GM18519 (cell line): ENCODE results near the gene HTR7.

Experiments
- ATAC-seq: cut with Tn5 transposase; IDR thresholded peaks from one replicate; pipeline ENCODE4 v1.9.1; 2021; ENCODE audit warnings: mild to moderate bottlenecking, moderate library complexity; ENCODE audit not compliant: unreplicated experiment, low FRiP score

HTR7 gene

GRCh38 chr10:90806677-90807076 is 51.2 kb downstream of the HTR7 start:
- ATAC-seq, result no peak

- no peak for ATAC-seq
These were observed 52.6 kb downstream of the HTR7 start for GRCh38 chr10:90805206-90805605.

DNA sequence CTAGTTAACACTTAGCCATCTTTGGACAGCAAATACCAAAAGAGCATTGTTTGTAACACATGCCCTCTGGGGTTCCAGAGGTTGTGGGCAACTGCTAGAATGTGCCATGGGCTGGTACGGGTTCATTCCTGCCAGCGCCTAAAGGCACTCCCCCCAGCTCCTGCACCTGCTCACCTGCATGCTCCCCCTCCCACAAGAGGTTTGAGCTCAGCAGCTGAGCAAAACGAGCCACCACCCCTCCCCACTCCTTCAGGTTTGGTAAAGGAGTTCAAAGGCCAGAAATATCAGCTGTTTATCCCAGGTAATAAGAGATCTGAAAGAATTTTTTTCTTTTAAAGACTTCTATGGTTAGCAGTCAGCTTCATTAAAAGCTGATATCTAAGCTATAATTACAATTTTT is 53.5 kb downstream of the HTR7 start:
- ATAC-seq, result no peak

- no peak for ATAC-seq
These were observed 56.2 kb downstream of the HTR7 start for GRCh38 chr10:90801608-90802007.

- no peak for ATAC-seq
These were observed 57.5 kb downstream of the HTR7 start for GRCh38 chr10:90800232-90800796.

GRCh38 chr10:90799172-90799571 is 58.7 kb downstream of the HTR7 start:
- ATAC-seq, result no peak

DNA sequence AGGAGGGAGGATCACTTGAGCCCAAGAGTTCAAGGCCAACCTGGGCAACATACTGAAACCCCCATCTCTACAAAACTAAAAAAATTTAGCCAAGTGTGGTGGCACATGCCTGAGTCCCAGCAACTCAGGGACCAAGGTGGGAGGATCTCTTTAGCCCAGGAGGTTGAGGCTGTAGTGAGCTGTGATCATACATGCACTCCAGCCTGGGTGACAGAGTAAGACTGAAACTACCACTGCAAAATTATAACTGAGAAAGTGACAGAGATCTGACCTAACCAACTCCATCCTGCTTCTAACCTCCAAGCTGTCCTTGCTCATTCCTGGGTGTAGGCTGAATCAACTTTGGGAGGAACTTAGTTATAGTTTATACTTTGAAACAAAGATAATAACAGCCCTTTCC is 59.4 kb downstream of the HTR7 start:
- ATAC-seq, result peak; percentile 46

DNA sequence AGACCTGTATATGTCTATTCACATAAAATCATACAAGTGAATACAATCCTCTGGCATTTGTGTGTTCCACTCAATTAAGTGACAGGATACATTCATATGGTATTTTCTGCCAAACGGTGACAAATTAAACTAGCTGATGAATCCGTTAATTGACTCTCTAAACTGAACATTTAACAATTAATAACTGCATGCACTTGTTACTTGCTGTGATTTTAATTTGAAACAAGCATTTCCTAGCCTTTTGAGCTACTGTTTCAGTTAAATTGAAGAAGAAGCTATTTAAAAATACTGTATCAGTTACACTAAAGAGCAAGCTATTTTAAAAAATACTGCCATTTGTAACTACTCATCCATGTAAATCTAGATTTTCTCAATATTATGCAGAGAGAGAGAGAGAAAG is 67.4 kb downstream of the HTR7 start:
- ATAC-seq, result no peak

GRCh38 chr10:90788968-90789367 is 68.9 kb downstream of the HTR7 start:
- peak; percentile 90 for ATAC-seq

DNA sequence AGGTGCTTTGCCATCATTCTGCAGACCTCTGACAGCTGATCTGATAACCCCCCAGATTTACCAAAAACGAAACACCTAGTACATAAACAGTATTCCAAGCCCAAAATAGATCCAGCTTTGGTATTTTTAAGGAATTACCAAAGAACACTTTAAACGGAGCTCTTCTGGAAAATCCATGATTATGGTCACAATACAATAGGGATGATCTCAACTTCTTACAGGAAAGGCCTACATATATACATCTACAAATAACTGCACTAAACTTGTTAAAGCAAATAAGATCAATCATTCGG is 69.7 kb downstream of the HTR7 start:
- ATAC-seq, result no peak

DNA sequence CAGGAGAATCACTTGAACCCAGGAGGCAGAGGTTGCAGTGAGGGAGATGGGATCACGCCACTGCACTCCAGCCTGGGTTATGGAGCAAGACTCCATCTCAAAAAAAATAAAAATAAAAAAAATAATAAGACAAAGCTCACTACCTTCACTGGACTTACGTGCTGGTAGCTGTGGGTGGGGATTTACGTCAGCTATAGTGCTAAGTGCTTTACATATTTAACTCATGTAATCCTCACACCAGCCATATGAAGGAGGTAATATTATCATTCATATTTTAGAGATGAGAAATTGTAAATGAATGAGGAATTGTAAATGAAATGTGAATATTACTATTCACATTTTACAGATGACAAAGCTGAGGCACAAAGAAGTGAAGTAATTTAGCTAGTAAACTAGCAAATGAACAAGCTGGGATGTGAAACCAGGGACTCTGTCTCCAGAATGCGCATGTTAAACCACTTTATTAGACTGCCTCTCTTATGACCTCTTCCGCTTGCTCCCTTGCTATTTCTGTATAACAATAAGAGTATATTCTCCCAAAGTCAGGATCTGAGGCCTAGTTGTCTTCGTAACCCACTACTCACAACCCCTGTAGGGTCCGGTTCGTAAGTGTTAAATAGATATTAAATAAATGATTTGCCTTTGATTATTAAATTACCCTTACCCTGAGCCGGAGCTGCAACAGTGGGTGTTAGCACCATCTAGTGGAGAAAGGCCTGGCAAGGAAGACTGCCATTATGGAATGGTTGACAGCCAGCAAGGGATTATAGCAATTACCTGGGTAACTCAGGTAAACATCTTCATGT is 70.2 kb downstream of the HTR7 start:
- ATAC-seq, result no peak

GRCh38 chr10:90785782-90786181 is 72.1 kb downstream of the HTR7 start:
- no peak for ATAC-seq

DNA sequence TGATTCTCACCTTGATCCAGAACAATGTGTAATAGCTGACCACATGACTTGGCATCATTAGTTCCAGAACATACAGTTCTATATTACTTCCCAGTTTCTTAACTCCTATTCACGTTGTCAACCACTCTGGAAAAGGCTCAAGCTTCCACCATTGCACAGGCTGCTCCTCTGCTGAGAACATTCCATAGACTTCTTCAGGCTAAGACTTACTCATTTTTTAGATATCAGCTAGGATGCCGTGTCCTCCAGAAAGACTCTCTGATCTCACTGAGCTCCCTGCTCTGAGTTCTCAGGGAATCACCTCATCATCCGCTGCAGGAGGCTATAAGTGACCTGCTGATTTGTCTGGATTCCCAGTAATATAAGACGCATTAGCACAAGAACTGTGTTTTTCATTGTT is 73.1 kb downstream of the HTR7 start:
- ATAC-seq, result no peak

GRCh38 chr10:90780488-90780887 is 77.4 kb downstream of the HTR7 start:
- no peak for ATAC-seq

DNA sequence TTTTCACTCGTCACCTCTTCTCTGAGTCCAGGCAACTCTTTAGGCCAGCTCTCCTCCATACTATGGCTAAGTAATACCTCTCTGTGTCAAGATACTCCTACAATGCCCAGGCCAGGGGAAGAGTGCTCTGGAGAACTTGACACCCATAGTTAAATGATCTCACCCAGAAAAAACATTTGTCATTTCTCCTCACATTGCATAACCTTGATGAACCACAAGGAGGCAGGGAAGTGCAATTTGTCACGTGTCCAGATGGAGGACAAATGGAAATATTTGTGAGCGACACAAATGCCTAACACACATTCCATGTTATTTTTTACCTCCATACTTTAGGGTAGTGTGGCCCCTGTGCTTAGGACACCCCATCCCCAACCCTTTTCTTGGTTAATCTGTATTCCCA is 78.3 kb downstream of the HTR7 start:
- ATAC-seq, result no peak

DNA sequence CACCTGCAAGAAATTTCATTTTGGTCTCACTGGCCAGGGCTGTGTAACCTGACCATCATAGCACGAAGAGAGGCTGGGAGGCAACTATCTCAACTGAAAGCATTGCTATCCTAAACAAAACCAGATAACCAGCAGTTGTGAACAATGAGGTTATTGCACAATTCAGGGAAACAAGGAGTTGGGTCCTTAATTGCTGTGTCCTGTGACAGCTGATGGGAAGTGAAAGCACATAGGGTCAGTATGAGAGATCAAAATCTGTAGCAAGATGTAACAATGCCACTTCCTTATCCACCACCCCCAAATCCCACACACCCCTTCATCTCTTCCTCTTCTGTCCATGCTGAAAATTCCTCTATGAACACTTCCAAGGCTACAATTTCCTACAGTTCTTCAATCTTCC is 80.2 kb downstream of the HTR7 start:
- no peak for ATAC-seq

DNA sequence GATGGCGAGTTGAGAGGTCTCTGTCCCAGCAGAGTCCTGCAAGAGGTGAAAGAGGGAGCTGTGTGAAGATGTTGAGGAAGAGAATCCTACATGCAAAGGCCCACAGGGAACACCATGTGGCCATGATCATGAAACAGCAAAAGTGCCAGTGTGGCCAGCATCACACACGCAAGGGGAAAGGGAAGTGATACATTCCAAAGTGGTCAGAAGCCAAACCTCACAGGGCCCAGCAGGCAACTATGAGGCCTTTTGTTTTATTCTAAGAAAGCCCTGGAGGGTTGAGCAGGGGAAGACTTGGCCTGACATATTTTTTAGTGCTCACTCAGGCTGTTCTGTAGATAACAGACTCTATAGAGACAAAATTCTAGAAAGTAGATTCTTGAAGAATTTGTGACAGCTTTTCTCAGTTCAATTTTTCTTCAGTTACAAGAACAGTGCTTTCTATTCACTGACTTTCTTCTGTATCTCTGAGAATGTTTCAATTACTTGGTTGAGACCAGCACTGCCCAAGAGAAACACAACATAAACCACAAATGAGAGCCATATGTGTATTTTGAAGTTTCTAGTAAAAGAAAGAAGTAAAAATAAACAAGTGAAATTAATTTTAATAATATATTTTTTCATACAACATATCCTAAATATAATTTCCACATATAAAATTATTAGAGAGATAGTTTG is 82.3 kb downstream of the HTR7 start:
- peak; percentile 42 for ATAC-seq

GRCh38 chr10:90769946-90770841 is 87.6 kb downstream of the HTR7 start:
- ATAC-seq, result no peak

- peak; percentile 65 for ATAC-seq
These were observed 106.5 kb downstream of the HTR7 start for GRCh38 chr10:90751107-90751997.

DNA sequence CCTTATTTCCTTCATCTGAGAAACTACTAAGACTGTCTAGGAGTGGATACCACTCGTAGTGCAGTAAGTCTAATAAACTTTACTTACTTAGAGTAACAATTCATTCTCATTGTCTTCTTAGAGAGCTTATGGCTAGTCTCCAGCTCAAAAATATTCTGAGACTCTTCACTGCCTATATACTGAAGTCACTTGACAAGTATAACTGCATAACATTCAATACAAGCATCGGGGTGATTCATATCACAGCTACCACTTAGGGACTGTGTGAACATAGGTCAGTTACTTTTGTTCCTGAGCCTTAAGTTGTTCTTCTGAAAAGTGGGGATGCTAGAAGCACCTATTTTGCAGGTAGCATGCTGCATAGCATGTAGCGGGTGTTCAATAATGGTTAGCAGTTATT is 111.0 kb downstream of the HTR7 start:
- no peak for ATAC-seq
